ENCODE measurements around the gene USF3.

USF3 gene, protein sequence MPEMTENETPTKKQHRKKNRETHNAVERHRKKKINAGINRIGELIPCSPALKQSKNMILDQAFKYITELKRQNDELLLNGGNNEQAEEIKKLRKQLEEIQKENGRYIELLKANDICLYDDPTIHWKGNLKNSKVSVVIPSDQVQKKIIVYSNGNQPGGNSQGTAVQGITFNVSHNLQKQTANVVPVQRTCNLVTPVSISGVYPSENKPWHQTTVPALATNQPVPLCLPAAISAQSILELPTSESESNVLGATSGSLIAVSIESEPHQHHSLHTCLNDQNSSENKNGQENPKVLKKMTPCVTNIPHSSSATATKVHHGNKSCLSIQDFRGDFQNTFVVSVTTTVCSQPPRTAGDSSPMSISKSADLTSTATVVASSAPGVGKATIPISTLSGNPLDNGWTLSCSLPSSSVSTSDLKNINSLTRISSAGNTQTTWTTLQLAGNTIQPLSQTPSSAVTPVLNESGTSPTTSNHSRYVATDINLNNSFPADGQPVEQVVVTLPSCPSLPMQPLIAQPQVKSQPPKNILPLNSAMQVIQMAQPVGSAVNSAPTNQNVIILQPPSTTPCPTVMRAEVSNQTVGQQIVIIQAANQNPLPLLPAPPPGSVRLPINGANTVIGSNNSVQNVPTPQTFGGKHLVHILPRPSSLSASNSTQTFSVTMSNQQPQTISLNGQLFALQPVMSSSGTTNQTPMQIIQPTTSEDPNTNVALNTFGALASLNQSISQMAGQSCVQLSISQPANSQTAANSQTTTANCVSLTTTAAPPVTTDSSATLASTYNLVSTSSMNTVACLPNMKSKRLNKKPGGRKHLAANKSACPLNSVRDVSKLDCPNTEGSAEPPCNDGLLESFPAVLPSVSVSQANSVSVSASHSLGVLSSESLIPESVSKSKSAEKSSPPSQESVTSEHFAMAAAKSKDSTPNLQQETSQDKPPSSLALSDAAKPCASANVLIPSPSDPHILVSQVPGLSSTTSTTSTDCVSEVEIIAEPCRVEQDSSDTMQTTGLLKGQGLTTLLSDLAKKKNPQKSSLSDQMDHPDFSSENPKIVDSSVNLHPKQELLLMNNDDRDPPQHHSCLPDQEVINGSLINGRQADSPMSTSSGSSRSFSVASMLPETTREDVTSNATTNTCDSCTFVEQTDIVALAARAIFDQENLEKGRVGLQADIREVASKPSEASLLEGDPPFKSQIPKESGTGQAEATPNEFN (N-terminal part only)

DNA sequence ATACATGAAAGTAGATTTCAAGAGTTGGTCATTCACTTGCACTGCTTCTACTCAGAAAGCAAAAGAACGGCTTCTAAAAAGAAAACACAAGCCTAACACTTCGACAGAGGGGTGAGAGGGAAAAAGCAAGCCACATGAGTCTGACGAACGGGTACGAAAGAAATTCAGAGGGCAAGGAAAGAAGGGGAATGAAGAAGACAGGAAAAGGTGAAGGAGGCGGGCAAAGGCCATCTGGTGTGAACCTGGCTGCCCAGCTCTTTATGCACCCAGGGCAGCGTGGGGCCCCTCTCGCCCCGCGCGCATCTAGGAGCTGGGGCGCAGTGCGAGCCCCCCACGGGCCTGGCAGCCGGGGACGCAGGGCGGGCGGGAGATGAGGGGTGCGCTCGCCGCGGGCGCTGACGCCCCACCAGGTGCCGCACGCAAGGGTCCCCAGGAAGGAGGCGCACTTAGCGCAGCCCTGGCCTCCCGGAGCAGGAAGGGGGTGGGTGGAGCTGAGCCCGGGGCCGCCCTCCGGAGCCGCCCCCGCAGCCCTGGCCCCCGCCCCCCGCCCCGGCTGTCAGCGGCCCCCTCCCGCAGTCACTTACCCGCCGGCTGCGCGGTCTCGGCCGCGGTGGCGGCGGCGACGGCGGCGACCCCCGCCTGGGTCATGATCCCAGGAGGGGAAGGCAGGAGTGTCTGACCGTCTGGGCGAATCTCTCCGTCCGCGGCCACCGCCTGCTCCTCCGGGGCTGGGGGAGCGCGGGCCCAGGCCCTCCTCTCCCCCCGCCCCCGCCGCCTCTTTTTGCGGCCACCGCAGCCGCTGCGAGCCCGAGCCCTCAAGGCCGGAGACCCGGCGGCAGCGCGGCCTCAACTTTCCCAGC lies at the start of gene USF3:
USF3 (minus strand) TSS at position 857 of the 860 bp plus-strand sequence. CDS start 21,764 bp downstream, outside the sequence.
- peak; percentile 70 for DNase-seq (ENCODE audit: low read depth)

DNA sequence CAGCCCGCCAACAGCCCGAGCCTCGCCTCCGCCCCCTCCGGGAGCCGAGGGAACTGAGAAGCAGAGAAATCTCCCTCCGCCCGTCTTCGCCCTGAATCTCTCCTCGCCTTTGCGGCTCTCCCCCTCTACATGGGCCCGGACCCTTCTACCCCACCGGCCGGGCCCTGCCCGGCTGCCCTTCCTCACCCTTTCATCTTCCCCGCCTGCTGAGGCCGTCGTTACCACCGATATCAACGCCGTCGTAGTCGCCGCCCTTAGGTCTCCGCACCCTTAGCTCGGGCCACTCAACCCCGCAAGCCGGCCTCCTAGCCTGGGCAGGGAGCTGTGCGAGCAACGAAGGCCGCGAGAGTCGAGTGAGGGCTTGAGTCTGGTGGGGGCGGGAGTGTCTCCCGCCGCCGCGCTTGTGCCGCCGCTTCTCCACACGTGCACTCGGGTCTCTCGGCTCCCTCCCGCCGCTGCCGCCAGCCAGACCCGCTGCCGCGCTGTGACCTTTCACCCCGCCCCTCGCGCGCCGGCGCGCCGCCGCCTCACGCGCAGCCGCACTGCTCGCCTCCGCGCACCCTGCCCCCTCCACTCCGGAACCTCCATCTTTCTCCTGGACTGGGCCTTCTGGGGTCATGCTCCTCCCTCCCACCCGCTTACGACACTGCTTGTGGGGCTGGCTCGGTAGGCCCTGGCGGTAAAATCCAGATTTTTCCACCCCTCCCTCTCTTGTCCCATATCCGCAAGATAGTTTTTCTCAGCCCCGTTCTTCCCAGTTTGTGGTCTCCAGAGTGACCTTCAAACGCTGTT lies 49.5 kb upstream of the USF3 start, which contains the start of gene NAA50:
NAA50 (minus strand) TSS at position 494 of the 792 bp plus-strand sequence; CDS start at position 194, 300 bp downstream.
- peak; percentile 90 for DNase-seq (ENCODE audit: low read depth)

DNA sequence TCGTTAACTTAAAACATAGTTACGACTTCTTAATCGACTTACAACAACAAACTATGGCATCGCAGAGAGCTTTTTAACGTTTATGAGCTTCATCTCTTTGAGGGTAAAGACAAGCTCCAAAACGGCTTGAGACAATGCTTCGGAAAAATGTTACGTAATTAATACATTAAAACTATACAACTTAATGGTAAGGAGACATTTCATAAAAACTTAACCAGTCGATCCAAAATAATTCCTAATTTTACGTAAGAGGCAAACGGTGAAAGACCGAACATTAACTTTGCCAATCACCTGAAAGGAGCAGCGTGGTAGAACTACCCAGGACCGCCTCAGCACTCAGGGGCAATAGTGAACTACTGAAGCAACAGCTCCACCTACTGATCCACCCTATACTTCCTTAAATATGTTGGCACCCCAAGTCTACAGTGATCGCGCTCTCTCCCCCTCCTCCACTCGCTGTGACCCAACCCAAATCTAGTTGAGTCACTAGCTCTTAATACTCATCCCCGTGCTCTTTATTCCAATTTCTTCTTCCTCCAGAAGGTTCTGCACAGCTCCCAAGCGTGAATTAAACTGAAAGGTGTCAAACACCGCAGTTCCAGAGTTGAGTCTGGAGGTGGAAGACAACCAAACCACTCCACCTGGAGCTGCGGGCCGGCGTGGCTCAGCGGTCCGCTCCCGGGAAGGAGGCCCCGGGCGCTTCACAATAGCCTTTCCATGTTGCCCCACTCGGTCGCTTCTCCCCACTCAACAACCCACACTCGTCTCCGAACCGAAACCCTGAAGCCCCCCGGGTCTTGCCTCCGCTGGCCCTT lies 48.7 kb upstream of the USF3 start:
- DNase-seq (ENCODE audit: low read depth) = peak; percentile 57

DNA sequence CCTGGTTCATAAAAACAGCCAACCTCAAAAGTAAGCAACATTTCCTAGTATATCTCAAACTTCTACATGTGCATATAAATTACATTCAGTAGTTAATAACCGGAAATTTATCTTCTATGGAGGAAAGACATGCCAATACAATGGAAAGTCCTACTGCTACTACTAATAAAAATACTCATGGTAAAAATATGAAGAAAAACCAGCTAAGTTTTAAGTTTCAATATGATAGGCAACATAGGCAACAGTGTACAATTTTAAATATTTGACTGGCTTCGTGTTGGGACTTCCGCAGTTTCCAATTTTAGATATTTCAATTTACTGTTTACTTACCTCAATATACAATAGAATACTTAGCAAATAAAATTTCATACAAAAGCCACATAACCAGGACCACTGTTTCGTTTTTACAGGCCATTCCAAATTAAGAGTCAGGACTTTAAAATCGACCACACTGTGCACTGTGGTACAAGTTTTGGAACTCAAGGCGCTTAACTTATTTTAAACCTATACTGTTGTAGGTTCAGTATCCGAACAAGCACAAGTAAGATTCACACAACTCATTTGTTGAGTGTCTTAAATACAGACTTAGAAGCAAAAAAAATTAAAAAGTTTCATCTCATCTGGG lies 46.7 kb upstream of the USF3 start:
- no peak for DNase-seq (ENCODE audit: low read depth)

DNA sequence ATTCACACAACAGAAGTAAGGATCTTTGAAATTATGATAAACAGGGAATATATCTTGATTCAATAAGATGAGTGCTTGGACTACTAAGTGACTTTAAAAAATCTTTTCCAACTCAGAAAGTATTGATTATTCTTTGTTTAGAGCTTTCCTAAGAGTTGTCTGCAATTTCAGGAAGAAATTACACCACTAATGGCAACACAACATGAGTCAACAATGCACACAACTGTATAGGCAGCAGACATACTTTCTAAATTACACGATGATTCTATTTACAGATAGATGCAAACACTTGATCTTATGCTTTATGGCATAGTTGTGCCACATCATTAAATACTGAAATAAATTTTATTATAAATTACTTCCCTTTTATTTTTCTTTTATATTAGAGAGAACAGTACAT lies 45.2 kb upstream of the USF3 start:
- no peak for DNase-seq (ENCODE audit: low read depth)

DNA sequence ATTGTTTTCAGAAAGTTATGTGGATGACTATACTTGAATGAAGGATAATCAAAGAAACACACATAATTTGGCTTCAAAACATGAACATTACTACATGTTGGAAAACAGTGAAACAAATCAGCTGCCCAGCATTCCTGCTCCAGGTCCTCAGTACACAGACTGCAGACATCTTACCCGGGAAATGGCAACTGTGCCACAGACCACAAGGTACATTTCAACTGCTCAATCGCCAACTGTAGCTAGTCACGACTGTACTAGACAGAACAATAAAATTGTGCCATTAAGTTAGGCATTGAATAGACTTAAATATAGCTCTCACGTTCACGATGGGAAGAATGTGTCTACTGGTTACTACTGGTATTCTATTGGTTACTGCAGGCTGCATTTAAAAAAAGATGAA lies 44.6 kb upstream of the USF3 start:
- DNase-seq (ENCODE audit: low read depth) = no peak

DNA sequence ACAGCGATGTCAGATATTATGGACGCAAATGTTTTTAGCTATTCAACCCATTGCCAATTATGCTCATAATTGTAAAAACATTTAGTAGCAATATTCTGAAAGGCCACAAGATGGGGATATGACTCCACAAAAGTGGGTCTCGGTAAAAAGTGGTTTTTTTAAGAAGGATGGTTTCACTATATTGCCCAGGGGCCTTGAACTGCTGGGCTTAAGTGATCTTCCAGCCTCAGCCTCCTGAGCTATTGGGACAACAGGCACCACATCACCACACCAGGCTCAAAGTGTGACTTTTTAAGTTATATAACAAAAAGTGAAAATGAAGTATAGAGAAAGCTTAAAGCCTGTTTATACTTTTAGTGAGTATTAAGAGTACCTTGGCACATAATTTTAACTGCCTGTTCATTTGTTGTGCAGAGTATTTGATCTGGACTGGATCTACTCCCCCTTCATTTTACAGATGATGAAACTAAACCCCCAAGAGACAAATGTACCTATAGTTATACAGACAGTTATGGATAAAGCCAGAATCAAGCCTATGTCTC lies 40.2 kb upstream of the USF3 start:
- DNase-seq (ENCODE audit: low read depth) = no peak

DNA sequence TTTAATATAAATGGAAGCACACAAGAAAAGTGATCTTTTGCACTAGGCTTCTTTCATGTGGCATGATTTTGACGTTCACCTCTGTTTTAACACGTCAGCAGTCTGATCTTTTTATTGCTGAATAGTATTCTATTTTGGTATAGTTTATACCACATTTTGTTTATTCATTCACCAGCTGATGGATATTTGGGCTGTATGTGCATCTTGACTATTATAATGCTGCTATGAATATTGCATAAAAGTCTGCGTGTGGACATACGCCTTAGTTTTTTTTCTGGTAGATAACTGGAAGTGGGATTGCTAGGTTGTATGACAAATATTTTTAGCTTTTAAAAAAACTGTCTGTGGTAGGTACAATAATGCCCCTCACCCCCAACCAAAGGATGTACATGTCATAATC lies 35.3 kb upstream of the USF3 start:
- DNase-seq (ENCODE audit: low read depth) = no peak

DNA sequence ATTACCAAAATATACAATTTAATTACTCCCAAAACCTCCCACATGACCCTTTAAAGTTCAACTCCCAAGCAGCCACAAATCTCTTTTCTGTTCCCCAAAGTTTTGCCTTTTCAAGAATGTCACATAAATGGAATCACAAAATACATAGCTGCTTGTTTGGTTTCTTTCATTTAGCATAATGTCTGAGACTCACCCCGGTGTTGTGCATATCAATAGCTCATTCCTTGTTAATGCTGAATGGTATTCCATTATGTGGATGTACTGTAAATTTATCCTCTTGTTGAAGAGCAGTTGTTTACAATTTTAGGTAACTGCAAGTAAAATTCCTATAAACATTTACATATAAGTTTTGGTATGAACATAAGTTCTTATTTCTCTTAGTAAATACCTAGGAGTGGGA lies 34.1 kb upstream of the USF3 start:
- DNase-seq (ENCODE audit: low read depth) = no peak

DNA sequence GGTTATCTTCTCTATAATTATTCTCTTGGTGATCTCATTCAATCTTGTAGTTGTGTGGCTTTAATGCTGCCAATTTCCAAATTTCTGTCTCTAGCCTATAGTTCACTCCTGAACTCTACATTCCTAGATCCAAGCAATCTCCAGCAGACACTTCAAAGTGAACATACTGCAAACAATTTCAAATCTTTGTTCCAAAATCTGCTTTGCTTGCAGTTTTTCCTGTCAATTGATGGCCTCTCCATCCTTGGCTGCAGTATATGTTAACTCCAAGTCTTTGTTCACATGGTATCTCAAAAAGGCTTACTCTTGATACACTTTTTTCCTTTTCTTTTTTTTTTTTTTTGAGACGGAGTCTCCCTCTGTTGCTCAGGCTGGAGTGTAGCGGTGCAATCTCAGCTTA lies 32.2 kb upstream of the USF3 start:
- no peak for DNase-seq (ENCODE audit: low read depth)

DNA sequence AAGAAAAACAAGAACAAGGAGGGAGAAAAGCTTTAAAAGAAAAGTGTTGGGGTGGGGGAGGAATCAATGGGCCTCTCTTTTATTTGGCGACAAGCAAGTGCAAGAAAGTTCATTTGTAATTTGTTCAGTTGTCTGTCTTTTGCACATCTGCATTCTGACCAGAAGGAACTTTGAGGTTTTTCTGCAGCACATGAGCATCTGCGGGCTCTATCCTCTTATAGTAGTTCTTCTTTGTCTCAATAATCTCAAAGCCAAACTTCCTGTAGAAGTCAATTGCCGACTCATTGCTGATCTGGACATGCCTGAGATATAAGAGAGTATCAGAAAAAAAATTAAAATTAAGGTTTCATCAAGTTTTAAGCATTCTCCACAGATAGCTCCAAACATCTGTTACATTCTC lies 25.2 kb upstream of the USF3 start:
- DNase-seq (ENCODE audit: low read depth) = no peak

DNA sequence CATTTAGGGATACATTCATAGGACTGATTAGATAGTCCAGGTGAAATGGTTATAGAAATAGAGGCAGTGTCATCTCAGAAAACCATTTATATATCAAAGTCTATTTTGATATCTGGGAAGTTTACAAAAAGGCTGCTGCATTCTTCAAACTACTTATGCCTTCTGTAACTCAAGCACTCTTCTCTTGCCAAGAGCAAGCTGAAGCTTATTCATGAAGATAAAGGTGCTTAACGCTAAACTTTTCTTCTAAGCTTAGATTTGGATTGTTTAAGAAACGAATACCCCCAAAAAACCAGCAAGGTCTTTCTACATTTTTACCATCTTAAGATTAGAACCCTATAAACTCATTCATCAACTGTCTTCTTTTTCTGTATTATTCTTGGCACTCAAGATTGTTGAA lies 23.3 kb upstream of the USF3 start:
- no peak for DNase-seq (ENCODE audit: low read depth)

DNA sequence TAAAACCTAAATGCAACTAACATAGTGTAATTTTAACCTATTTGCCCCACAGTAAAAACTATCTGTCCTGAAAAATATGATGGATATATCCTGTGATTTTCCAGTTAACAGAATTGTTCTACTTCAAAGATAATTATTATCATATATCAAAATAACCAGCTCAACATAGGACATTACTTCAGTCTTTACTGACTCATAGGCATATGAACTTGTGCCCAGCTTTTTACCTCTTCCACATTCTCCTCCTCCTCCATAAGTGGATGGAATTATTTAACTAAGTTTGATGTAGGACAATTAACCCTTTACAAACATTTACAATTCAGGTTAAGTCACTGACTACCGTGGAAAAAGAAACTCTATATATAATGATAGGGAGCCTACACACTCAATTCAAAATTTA lies 22.9 kb upstream of the USF3 start:
- DNase-seq (ENCODE audit: low read depth) = no peak

DNA sequence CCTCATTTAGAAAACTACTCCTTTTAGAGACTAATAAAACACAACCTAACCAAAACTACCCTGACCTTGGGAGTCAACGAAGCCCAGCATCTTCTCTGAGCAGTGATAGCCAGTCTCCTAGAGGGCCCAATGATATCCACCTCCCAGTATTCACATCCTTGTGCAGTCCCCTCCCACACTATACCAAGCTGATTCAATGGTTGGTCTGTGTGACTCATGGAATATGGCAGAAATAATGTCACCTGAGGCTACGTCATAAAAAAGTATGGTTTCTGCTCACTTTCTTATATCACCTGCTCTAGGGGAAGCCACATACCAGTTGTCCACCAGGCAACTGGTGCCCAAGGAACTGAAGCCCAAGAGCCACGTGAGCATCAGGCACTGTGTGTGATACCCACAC lies 21.4 kb upstream of the USF3 start:
- DNase-seq (ENCODE audit: low read depth) = no peak

DNA sequence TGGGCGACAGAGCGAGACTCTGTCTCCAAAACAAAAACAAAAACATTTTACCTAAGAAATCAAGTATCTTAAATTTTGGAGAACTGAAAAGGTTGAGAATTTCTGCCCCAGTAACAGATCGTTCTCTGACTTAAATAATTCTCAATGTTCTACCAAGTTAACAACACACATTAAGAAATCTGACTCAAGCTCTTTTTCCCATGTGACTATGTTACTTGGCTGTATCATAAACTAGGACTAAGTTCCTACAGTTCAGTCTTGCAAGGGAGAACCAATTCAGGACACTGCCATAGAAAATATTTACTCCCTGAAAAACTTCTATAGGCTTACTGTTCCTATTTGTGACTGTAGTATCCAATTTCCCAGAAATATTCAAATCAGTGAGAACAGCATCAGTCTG lies 20.9 kb upstream of the USF3 start:
- no peak for DNase-seq (ENCODE audit: low read depth)

DNA sequence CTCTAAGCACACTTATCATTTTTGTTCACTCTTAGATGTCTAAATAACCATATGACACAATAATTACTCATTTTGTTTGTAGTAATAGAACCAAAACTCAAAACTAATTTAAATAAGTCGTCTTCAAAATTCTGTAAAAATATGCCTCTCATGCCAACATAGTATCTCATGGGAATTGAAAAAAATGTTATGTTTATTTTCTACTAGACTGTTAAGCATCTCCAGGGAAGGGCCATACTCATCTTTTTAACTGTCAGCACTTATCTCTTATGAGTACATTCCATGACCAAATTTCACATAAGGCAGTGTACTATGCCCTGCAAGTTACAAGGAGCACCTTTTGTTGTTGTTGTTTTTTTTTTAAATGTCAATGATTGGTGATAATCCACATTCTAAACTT lies 18.3 kb upstream of the USF3 start:
- DNase-seq (ENCODE audit: low read depth) = no peak

DNA sequence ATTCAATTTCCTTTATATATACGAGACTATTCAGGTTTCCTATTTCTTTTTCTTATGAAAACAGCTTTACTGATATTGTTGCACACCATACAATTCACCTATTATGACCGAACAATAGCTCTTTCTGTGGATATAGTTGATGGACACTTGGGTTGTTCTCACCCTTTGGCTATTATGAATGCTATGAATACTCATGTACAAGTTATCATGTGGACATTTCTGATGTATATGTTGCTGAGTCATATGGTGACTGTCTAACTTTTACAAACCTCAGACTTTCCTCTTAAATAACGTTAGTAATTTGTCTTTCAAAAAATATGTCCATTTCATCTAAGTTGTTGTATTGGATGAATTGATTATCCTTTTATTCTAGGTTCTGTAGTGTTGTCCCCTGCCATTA lies 15.7 kb upstream of the USF3 start:
- DNase-seq (ENCODE audit: low read depth) = no peak

DNA sequence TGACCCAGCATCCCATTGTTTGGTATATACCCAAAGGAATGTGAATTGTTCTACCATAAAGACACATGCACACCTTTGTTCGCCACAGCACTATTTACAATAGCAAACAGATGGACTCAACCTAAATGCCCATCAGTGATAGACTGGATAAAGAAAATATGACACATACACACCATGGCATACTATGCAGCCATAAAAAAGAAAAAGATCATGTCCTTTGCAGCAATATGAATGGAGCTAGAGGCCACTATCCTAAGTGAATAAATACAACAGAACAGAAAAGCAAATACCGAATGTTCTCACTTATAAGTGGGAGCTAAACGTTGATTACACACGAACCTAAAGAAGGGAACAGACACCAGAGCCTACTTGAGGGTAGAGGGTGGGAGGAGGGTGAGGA lies 11.4 kb upstream of the USF3 start:
- DNase-seq (ENCODE audit: low read depth) = no peak

DNA sequence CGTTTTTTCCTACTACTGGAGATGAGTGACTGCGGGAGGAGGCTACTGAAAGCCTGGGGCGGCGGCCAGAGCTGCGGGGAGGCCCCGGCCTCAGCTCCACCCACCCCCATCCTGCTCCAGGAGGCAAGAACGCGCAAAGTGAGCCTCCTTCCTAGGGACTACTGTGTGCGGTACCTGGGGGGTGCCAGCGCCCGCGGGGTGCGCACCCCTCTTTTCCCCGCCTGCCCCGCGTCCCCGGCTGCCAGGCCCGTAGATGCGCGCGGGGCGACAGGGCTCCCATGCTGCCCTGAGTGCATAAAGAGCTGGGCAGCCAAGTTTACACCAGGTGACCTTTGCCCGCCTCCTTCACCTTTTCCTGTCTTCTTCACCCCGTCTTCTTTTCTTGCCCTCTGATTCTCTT lies 2.5 kb upstream of the USF3 start:
- DNase-seq (ENCODE audit: low read depth) = peak; percentile 4
